Glomerular endothelial cell (primary cell): ENCODE measurements around the gene EXO1. TPM values are rescaled to one million over a fixed set of nuclear protein-coding genes. Genes with fewer than 3 reads are reported as not detected.

Source experiments
- total RNA-seq: library from RNA; depleted of rRNA; stranded (reverse); fragments of >200 nt; gene quantifications from 2 replicates; pipeline ENCODE4 v1.2.3, GENCODE V29; 2015

EXO1 gene
- total RNA-seq, 1 donor from 2014 or later, result 4.3 TPM

Other genes with a start within 250 kb of the EXO1 start
- gene CHML, start 207.8 kb upstream of the EXO1 start, total RNA-seq, result 10.6 and 12.1 TPM in 2 replicates
- gene OPN3, start 207.8 kb upstream of the EXO1 start, total RNA-seq, result 23.3 and 37.3 TPM in 2 replicates
- not detected in 2 replicates for gene WDR64, start 195.9 kb upstream of the EXO1 start, total RNA-seq
- gene BECN2, start 109.6 kb downstream of the EXO1 start, total RNA-seq, result not detected in 2 replicates
- gene MAP1LC3C, start 150.9 kb downstream of the EXO1 start, total RNA-seq, result 0.92 TPM in 1 of 2 replicates, not detected in the other